Uterus (tissue), 2 donors: ENCODE results near the gene RAB33B.

Source experiments
- CTCF ChIP-seq, 4 experiments: fragments of 200-600 bp in 2 of 4; fragments of 450-650 bp in 2 of 4; sonication (generic) in 2 of 4; IDR thresholded peaks; one replicate each; pipeline ENCODE4 v1.5.1; 2016 to 2019; ENCODE audit warnings: antibody characterized with exemption in 4 of 4, mild to moderate bottlenecking in 2 of 4, moderate library complexity in 1 of 4
- POLR2A ChIP-seq, 2 donors: fragments of 450-650 bp; IDR thresholded peaks; one replicate each; pipeline ENCODE4 v1.6.1; 2016; ENCODE audit warnings: antibody characterized with exemption in 2 of 2, mild to moderate bottlenecking in 1 of 2, moderate library complexity in 1 of 2

- TF ChIP-seq CTCF (IDR thresholded peaks at IDR 0.05) (no peak), POLR2A (IDR thresholded peaks at IDR 0.05) (no peak)
These were observed 57.4 kb downstream of the RAB33B start for GRCh38 chr4:139511320-139511719.
